Esophagus squamous epithelium (tissue), 4 donors: ENCODE measurements around the gene BIVM.
"Not testable (repeated sequence)": the region's sequence is repeated elsewhere in the genome, so short reads cannot be mapped to it uniquely, and the experiment has no call there.

Source experiments
- CTCF ChIP-seq, 6 experiments: fragments of 450-650 bp in 4 of 6; fragments of 200-600 bp in 2 of 6; sonication (generic) in 2 of 6; IDR thresholded peaks; one replicate each; pipeline ENCODE4 v1.5.1; 2016 to 2019; ENCODE audit warnings: antibody characterized with exemption in 6 of 6, mild to moderate bottlenecking in 4 of 6, moderate library complexity in 4 of 6
- POLR2A ChIP-seq, 4 donors: fragments of 450-650 bp; IDR thresholded peaks; one replicate each; pipeline ENCODE4 v1.6.1; 2017; ENCODE audit warnings: antibody characterized with exemption in 4 of 4, mild to moderate bottlenecking in 4 of 4, moderate library complexity in 3 of 4

- TF ChIP-seq POLR2A, CTCF (IDR thresholded peaks at IDR 0.05): not testable (repeated sequence)
These were observed 18.3 kb upstream of the BIVM start for GRCh38 chr13:102780656-102781055.
